HEK293 (cell line): Measurements from ENCODE around the gene BCL7C.

Experiments used
- GLI4 ChIP-seq: fragments of 450-650 bp; formaldehyde crosslinking; IDR thresholded peaks from 2 replicates; pipeline ENCODE4 v1.5.1; 2016; ENCODE audit warnings: missing biosample characterization, missing genetic modification characterization
- KLF1 ChIP-seq: fragments of 450-650 bp; formaldehyde crosslinking; IDR thresholded peaks from 2 replicates; pipeline ENCODE4 v1.5.1; 2016; ENCODE audit warnings: missing biosample characterization, missing genetic modification characterization
- KLF16 ChIP-seq: fragments of 450-650 bp; formaldehyde crosslinking; IDR thresholded peaks from 2 replicates; pipeline ENCODE4 v1.5.1; 2017; ENCODE audit warnings: missing biosample characterization, missing genetic modification characterization
- KLF7 ChIP-seq: fragments of 450-650 bp; formaldehyde crosslinking; IDR thresholded peaks from 2 replicates; pipeline ENCODE4 v1.5.1; 2016; ENCODE audit warnings: missing biosample characterization, missing genetic modification characterization, borderline replicate concordance
- SALL2 ChIP-seq: fragments of 450-650 bp; formaldehyde crosslinking; IDR thresholded peaks from 2 replicates; pipeline ENCODE4 v1.5.0; 2017; ENCODE audit warnings: missing biosample characterization, mild to moderate bottlenecking, missing genetic modification characterization, borderline replicate concordance
- SCRT2 ChIP-seq: fragments of 450-650 bp; formaldehyde crosslinking; IDR thresholded peaks from 2 replicates; pipeline ENCODE4 v1.5.1; 2016; ENCODE audit warnings: missing biosample characterization, missing genetic modification characterization
- SETDB1 ChIP-seq: IDR thresholded peaks from one replicate; pipeline ENCODE4 v1.6.1; 2017; ENCODE audit warnings: mild to moderate bottlenecking, low read length, moderate library complexity, mixed read lengths; ENCODE audit not compliant: insufficient read length
- SP2 ChIP-seq: fragments of 450-650 bp; formaldehyde crosslinking; IDR thresholded peaks from 2 replicates; pipeline ENCODE4 v1.5.1; 2016; ENCODE audit warnings: missing biosample characterization, missing genetic modification characterization
- TRIM28 ChIP-seq: IDR thresholded peaks from 2 replicates; pipeline ENCODE4 v1.6.1; 2011; ENCODE audit warnings: low read length, control low read depth, borderline replicate concordance
- WT1 ChIP-seq: fragments of 450-650 bp; formaldehyde crosslinking; IDR thresholded peaks from 2 replicates; pipeline ENCODE4 v1.5.1; 2016; ENCODE audit warnings: missing biosample characterization, missing genetic modification characterization
- ZBTB17 ChIP-seq: fragments of 450-650 bp; formaldehyde crosslinking; IDR thresholded peaks from 2 replicates; pipeline ENCODE4 v1.5.1; 2016; ENCODE audit warnings: missing biosample characterization, missing genetic modification characterization
- ZNF121 ChIP-seq: fragments of 450-650 bp; formaldehyde crosslinking; IDR thresholded peaks from 2 replicates; pipeline ENCODE4 v1.5.1; 2016; ENCODE audit warnings: missing biosample characterization, missing genetic modification characterization
- ZNF133 ChIP-seq: fragments of 450-650 bp; formaldehyde crosslinking; IDR thresholded peaks from 2 replicates; pipeline ENCODE4 v1.5.1; 2016; ENCODE audit warnings: missing biosample characterization, missing genetic modification characterization
- ZNF146 ChIP-seq: fragments of 450-650 bp; formaldehyde crosslinking; IDR thresholded peaks from 2 replicates; pipeline ENCODE4 v1.5.1; 2016; ENCODE audit warnings: missing biosample characterization, missing genetic modification characterization
- ZNF184 ChIP-seq: fragments of 450-650 bp; IDR thresholded peaks from 2 replicates; pipeline ENCODE4 v1.5.1; 2018; ENCODE audit warnings: missing biosample characterization, mild to moderate bottlenecking, missing genetic modification characterization
- ZNF19 ChIP-seq: fragments of 450-650 bp; formaldehyde crosslinking; IDR thresholded peaks from 2 replicates; pipeline ENCODE4; 2016; ENCODE audit warnings: missing biosample characterization, missing genetic modification characterization, low read depth
- ZNF202 ChIP-seq: fragments of 450-650 bp; formaldehyde crosslinking; IDR thresholded peaks from 2 replicates; pipeline ENCODE4 v1.5.1; 2016; ENCODE audit warnings: missing biosample characterization, missing genetic modification characterization, borderline replicate concordance
- ZNF214 ChIP-seq: fragments of 450-650 bp; formaldehyde crosslinking; IDR thresholded peaks from 2 replicates; pipeline ENCODE4 v1.5.1; 2017; ENCODE audit warnings: missing biosample characterization, mild to moderate bottlenecking, missing genetic modification characterization, borderline replicate concordance
- ZNF248 ChIP-seq: fragments of 450-650 bp; formaldehyde crosslinking; IDR thresholded peaks from 2 replicates; pipeline ENCODE4 v1.5.1; 2017; ENCODE audit warnings: missing biosample characterization, missing genetic modification characterization
- ZNF335 ChIP-seq: fragments of 450-650 bp; formaldehyde crosslinking; conservative IDR thresholded peaks from 2 replicates; pipeline ENCODE4 v1.5.1; 2016; ENCODE audit warnings: missing biosample characterization, missing genetic modification characterization
- ZNF37A ChIP-seq: fragments of 450-650 bp; IDR thresholded peaks from 2 replicates; pipeline ENCODE4 v1.5.1; 2018; ENCODE audit warnings: missing biosample characterization, missing genetic modification characterization
- ZNF394 ChIP-seq: fragments of 450-650 bp; formaldehyde crosslinking; IDR thresholded peaks from 2 replicates; pipeline ENCODE4 v1.5.1; 2016; ENCODE audit warnings: missing biosample characterization, missing genetic modification characterization, mild to moderate bottlenecking, moderate library complexity, borderline replicate concordance
- ZNF404 ChIP-seq: fragments of 450-650 bp; formaldehyde crosslinking; IDR thresholded peaks from 2 replicates; pipeline ENCODE4 v1.5.1; 2017; ENCODE audit warnings: missing biosample characterization, missing genetic modification characterization
- ZNF501 ChIP-seq: fragments of 450-650 bp; formaldehyde crosslinking; IDR thresholded peaks from 2 replicates; pipeline ENCODE4 v1.5.1; 2016; ENCODE audit warnings: missing biosample characterization, missing genetic modification characterization
- ZNF530 ChIP-seq: fragments of 450-650 bp; formaldehyde crosslinking; IDR thresholded peaks from 2 replicates; pipeline ENCODE4 v1.5.1; 2016; ENCODE audit warnings: low read depth, missing biosample characterization, missing genetic modification characterization
- ZNF544 ChIP-seq: fragments of 450-650 bp; formaldehyde crosslinking; IDR thresholded peaks from 2 replicates; pipeline ENCODE4 v1.5.0; 2017; ENCODE audit warnings: missing biosample characterization, missing genetic modification characterization
- ZNF571 ChIP-seq: fragments of 450-650 bp; formaldehyde crosslinking; IDR thresholded peaks from 2 replicates; pipeline ENCODE4 v1.5.0; 2017; ENCODE audit warnings: missing biosample characterization, missing genetic modification characterization
- ZNF629 ChIP-seq: fragments of 450-650 bp; formaldehyde crosslinking; IDR thresholded peaks from 2 replicates; pipeline ENCODE4 v1.5.1; 2017; ENCODE audit warnings: missing biosample characterization, missing genetic modification characterization
- ZNF670 ChIP-seq: fragments of 450-650 bp; formaldehyde crosslinking; IDR thresholded peaks from 2 replicates; pipeline ENCODE4 v1.5.1; 2016; ENCODE audit warnings: missing biosample characterization, missing genetic modification characterization, low read depth
- ZNF777 ChIP-seq: fragments of 450-650 bp; formaldehyde crosslinking; IDR thresholded peaks from 2 replicates; pipeline ENCODE4 v1.5.1; 2017; ENCODE audit warnings: missing biosample characterization, missing genetic modification characterization, borderline replicate concordance
- ZNF785 ChIP-seq: fragments of 450-650 bp; formaldehyde crosslinking; IDR thresholded peaks from 2 replicates; pipeline ENCODE4 v1.5.1; 2016; ENCODE audit warnings: missing biosample characterization, missing genetic modification characterization
- TF ChIP-seq, protein P1 (sequence below): fragments of 450-650 bp; formaldehyde crosslinking; IDR thresholded peaks from 2 replicates; pipeline ENCODE4 v1.5.1; 2016; ENCODE audit warnings: missing biosample characterization, missing genetic modification characterization
- TF ChIP-seq, protein P2 (sequence below): fragments of 450-650 bp; formaldehyde crosslinking; IDR thresholded peaks from 2 replicates; pipeline ENCODE4 v1.5.1; 2016; ENCODE audit warnings: missing biosample characterization, missing genetic modification characterization
- TF ChIP-seq, protein P3 (sequence below): fragments of 450-650 bp; formaldehyde crosslinking; IDR thresholded peaks from 2 replicates; pipeline ENCODE4 v1.5.1; 2016; ENCODE audit warnings: missing biosample characterization, missing genetic modification characterization
- TF ChIP-seq, protein P4 (sequence below): fragments of 450-650 bp; formaldehyde crosslinking; IDR thresholded peaks from 2 replicates; pipeline ENCODE4 v1.5.1; 2017; ENCODE audit warnings: missing biosample characterization, missing genetic modification characterization

Gene BCL7C

DNA sequence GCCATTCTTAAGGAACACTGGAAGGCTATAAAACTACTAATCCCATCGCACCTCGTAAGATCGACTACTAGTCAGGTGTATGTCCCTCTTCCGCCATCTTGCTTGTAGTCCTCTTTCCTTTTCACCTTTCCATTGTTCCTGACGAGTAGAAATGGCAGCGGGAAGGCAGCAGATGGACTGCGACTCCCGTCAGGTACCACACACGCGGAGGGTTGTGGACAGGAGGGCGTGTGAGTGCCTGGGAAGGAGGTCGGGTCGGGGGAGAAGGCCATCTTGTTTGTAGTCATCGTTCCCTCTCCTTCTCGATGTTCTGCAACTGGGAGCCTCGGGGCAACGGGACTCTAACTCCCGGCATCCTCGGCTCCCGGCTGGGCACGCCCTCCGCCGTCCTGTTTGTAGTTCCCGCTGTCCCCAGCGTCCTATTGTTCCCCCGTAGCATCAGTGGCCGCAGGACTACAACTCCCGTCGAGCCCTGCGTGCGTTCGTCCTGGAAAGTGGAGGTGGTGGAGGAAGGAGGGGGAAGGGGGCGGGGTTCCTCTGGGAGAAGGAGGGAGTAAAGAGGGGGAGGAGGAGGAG, 29.2 kb upstream of the BCL7C start (continued):
- TF ChIP-seq KLF16 (peak; percentile 98), ZBTB17 (tag by site-specific recombination) (peak; percentile 100), ZNF571 (tag by site-specific recombination) (no peak), ZNF133 (tag by site-specific recombination) (no peak), ZNF146 (tag by site-specific recombination) (no peak; the same call in 1 of the 2 replicates), ZNF785 (tag by site-specific recombination) (no peak), ZNF184 (no peak), ZNF19 (tag by site-specific recombination) (no peak), ZNF248 (tag by site-specific recombination) (no peak), ZNF121 (no peak), ZNF777 (no peak; the same call in 1 of the 2 replicates), KLF7 (tag by site-specific recombination) (peak; percentile 98), ZNF214 (tag by site-specific recombination) (no peak), SCRT2 (tag by site-specific recombination) (no peak), ZNF335 (peak; percentile 99), WT1 (tag by site-specific recombination) (no peak; the same call in 1 of the 2 replicates), ZNF37A (no peak), ZNF544 (no peak), SALL2 (tag by site-specific recombination) (no peak), ZNF530 (tag by site-specific recombination) (no peak), GLI4 (tag by site-specific recombination) (no peak), ZNF670 (no peak), SETDB1 (no peak), ZNF629 (peak; percentile 44; the same call in 1 of the 2 replicates), SP2 (peak; percentile 94), ZNF404 (tag by site-specific recombination) (no peak), TRIM28 (peak; percentile 95), ZNF501 (tag by site-specific recombination) (no peak), ZNF202 (tag by site-specific recombination) (no peak), ZNF394 (tag by site-specific recombination) (no peak; the same call in 1 of the 2 replicates), KLF1 (tag by site-specific recombination) (peak; percentile 96)
- TF ChIP-seq, protein P1, sequence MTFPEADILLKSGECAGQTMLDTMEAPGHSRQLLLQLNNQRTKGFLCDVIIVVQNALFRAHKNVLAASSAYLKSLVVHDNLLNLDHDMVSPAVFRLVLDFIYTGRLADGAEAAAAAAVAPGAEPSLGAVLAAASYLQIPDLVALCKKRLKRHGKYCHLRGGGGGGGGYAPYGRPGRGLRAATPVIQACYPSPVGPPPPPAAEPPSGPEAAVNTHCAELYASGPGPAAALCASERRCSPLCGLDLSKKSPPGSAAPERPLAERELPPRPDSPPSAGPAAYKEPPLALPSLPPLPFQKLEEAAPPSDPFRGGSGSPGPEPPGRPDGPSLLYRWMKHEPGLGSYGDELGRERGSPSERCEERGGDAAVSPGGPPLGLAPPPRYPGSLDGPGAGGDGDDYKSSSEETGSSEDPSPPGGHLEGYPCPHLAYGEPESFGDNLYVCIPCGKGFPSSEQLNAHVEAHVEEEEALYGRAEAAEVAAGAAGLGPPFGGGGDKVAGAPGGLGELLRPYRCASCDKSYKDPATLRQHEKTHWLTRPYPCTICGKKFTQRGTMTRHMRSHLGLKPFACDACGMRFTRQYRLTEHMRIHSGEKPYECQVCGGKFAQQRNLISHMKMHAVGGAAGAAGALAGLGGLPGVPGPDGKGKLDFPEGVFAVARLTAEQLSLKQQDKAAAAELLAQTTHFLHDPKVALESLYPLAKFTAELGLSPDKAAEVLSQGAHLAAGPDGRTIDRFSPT (tag by site-specific recombination), result no peak
- TF ChIP-seq, protein P2, sequence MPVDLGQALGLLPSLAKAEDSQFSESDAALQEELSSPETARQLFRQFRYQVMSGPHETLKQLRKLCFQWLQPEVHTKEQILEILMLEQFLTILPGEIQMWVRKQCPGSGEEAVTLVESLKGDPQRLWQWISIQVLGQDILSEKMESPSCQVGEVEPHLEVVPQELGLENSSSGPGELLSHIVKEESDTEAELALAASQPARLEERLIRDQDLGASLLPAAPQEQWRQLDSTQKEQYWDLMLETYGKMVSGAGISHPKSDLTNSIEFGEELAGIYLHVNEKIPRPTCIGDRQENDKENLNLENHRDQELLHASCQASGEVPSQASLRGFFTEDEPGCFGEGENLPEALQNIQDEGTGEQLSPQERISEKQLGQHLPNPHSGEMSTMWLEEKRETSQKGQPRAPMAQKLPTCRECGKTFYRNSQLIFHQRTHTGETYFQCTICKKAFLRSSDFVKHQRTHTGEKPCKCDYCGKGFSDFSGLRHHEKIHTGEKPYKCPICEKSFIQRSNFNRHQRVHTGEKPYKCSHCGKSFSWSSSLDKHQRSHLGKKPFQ, result no peak
- TF ChIP-seq, protein P3, sequence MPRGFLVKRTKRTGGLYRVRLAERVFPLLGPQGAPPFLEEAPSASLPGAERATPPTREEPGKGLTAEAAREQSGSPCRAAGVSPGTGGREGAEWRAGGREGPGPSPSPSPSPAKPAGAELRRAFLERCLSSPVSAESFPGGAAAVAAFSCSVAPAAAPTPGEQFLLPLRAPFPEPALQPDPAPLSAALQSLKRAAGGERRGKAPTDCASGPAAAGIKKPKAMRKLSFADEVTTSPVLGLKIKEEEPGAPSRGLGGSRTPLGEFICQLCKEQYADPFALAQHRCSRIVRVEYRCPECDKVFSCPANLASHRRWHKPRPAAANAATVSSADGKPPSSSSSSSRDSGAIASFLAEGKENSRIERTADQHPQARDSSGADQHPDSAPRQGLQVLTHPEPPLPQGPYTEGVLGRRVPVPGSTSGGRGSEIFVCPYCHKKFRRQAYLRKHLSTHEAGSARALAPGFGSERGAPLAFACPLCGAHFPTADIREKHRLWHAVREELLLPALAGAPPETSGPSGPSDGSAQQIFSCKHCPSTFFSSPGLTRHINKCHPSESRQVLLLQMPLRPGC (tag by site-specific recombination), result no peak
- TF ChIP-seq, protein P4, sequence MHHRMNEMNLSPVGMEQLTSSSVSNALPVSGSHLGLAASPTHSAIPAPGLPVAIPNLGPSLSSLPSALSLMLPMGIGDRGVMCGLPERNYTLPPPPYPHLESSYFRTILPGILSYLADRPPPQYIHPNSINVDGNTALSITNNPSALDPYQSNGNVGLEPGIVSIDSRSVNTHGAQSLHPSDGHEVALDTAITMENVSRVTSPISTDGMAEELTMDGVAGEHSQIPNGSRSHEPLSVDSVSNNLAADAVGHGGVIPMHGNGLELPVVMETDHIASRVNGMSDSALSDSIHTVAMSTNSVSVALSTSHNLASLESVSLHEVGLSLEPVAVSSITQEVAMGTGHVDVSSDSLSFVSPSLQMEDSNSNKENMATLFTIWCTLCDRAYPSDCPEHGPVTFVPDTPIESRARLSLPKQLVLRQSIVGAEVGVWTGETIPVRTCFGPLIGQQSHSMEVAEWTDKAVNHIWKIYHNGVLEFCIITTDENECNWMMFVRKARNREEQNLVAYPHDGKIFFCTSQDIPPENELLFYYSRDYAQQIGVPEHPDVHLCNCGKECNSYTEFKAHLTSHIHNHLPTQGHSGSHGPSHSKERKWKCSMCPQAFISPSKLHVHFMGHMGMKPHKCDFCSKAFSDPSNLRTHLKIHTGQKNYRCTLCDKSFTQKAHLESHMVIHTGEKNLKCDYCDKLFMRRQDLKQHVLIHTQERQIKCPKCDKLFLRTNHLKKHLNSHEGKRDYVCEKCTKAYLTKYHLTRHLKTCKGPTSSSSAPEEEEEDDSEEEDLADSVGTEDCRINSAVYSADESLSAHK (tag by site-specific recombination), result no peak
